Small intestine (tissue), 7 donors: Measurements from ENCODE around the gene CIAO2B. TPM values are rescaled to one million over a fixed set of nuclear protein-coding genes. Genes with fewer than 3 reads are reported as not detected.

Experiments
- DNase-seq, 2 donors: peaks; one replicate each; pipeline versions ENCODE4 v3.0.0 to v3.0.0-alpha.2; 2013
- FAIRE-seq: peaks from 2 replicates; lab custom pipeline; 2012; peaks lifted over from hg19 to GRCh38; lab: Jason Lieb, UNC
- H3K27ac ChIP-seq, 3 donors: one replicate each; pipeline ENCODE4 v1.5.1; 2013; ENCODE audit warnings: low read length in 2 of 3, mild to moderate bottlenecking in 2 of 3, control low read depth in 1 of 3, inconsistent platforms in 1 of 3, low read depth in 1 of 3, moderate library complexity in 1 of 3
- H3K27me3 ChIP-seq, 3 donors: one replicate each; pipeline ENCODE4 v1.6.1; 2013; ENCODE audit warnings: low read length in 3 of 3, inconsistent platforms in 1 of 3; ENCODE audit not compliant: control insufficient read depth in 3 of 3, insufficient read depth in 3 of 3
- H3K36me3 ChIP-seq, 3 donors: one replicate each; pipeline ENCODE4 v1.6.1; 2013; ENCODE audit warnings: low read length in 3 of 3, inconsistent platforms in 1 of 3, low read depth in 1 of 3, mild to moderate bottlenecking in 1 of 3, moderate library complexity in 1 of 3; ENCODE audit not compliant: control insufficient read depth in 3 of 3, insufficient read depth in 2 of 3
- H3K4me1 ChIP-seq, 3 donors: one replicate each; pipeline ENCODE4 v1.6.1; 2013; ENCODE audit warnings: low read length in 2 of 3, inconsistent platforms in 1 of 3, low read depth in 1 of 3, mild to moderate bottlenecking in 1 of 3, moderate library complexity in 1 of 3; ENCODE audit not compliant: control insufficient read depth in 3 of 3, insufficient read depth in 2 of 3
- H3K4me3 ChIP-seq, 3 donors: one replicate each; pipeline ENCODE4 v1.5.1; 2013; ENCODE audit warnings: low read length in 3 of 3, control low read depth in 1 of 3, inconsistent platforms in 1 of 3, low read depth in 1 of 3, mild to moderate bottlenecking in 1 of 3, moderate library complexity in 1 of 3
- H3K9me3 ChIP-seq, 2 donors: one replicate each; pipeline ENCODE4 v1.6.1; 2013; ENCODE audit warnings: low read depth in 1 of 2, low read length in 1 of 2; ENCODE audit not compliant: control insufficient read depth in 2 of 2, insufficient read depth in 1 of 2
- WGBS, 3 donors: extraction: QIAGEN DNeasy Blood & Tissue Kit; methylation state at CpG; one replicate each; pipeline ENCODE4 v1.1.7; 2013; 5-methylcytosine and 5-hydroxymethylcytosine counted together
- polyA plus RNA-seq, 4 donors: library from polyadenylated mRNA; stranded (reverse) in 3 of 4; unstranded in 1 of 4; fragments of 200-250 nt in 3 of 4; fragments of 120-200 nt in 1 of 4; gene quantifications; one replicate each; pipeline versions ENCODE4 v1.2.1 to v1.2.3, GENCODE V29; 2013
- donor health status: healthy with polysubstance abuse.
- donor health status: control.
- donor health status: control.
- donor health status: Bipolar disorder and iron deficiency.
- donor health status: healthy.

CIAO2B gene
- polyA plus RNA-seq, 4 donors, result 79.7 to 274 (median 232) TPM

DNA sequence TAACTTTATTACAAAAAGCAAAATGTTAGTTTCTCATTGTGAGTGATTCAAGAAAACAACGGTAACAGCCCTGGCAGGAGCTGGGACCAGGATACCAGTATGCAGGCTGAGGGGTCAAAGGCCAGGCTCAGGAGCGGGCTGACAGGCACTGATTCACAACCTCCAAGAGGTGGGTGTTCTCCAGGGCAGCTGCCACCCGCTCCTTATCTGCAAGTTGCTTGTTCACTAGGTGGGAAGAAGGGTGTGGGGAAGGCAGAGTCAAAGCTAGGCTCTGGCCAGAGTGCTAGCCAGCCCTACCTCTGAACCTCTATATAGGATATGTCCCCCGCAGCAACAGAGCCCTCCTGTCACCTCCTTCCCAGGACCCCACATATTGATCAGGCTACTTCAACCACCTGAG lies 2.1 kb downstream of the CIAO2B start:
- peak overlapping the region in 1 of 3 donors; percentile 9 for H3K4me3 ChIP-seq
- no peaks in the 10 kb centered on the region for H3K27me3 ChIP-seq
- DNase-seq (peak in 1 of 2 donors; percentile 74), FAIRE-seq (no peak)
- H3K36me3 ChIP-seq, result peaks cover 0 to 35% (median 0%) of the 10 kb centered on the region in 3 donors
- no peaks in the 10 kb centered on the region for H3K9me3 ChIP-seq
- no peak overlapping the region for H3K27ac ChIP-seq
- peaks cover 0 to 26% (median 2%) of the 10 kb centered on the region in 3 donors for H3K4me1 ChIP-seq
- 25 to 68% (median 55%) methylated on average over 4 of the region's 4 CpGs for WGBS, 3 donors

DNA sequence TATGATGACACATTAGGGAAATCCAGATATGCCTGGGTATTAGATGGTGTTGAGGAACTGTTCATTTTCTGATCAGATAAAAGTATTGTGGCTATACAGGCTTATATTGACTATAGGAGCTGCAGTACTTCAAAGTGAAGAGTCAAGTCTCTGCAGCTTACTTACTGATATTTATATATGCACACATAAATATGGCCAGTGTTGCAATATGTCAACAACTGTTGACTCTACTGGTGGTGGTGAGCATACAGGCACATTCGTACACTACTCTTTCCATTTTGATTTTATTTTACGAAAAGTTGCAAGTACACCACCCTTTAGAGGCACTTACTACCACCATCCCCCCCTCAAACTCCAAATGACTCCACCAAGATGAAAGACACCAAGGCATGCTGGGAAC lies 2.5 kb downstream of the CIAO2B start:
- no peak overlapping the region for H3K4me3 ChIP-seq
- WGBS, 3 donors, result 89 to 97% (median 92%) methylated on average over 2 of the region's 2 CpGs
- no peak for FAIRE-seq
- no peak overlapping the region for H3K27ac ChIP-seq
- no peak for DNase-seq
- H3K4me1 ChIP-seq, result peaks cover 0 to 22% (median 2%) of the 10 kb centered on the region in 3 donors
- H3K36me3 ChIP-seq, result peaks cover 0 to 31% (median 0%) of the 10 kb centered on the region in 3 donors
- no peaks in the 10 kb centered on the region for H3K9me3 ChIP-seq
- no peaks in the 10 kb centered on the region for H3K27me3 ChIP-seq

DNA sequence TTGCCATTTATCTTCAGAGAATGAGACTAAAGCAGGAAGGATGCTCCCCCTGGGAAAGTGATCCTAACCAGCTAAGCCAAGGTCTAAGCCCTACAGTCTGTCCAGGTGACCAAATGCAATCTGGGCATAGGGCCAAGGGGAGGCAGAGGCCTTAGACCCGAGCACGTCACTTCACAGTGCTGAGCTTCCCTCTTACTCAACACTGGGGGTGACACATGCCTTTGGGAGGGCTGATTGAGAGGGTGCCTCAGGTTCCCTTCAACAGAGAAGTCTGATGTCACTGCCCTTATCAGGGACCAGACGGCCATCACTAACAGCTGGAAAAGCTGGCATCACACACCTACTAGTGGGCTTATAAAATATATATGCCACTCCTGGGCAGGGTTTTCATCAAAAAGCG lies 4.0 kb downstream of the CIAO2B start:
- H3K4me1 ChIP-seq, result peaks cover 0 to 24% (median 2%) of the 10 kb centered on the region in 3 donors
- DNase-seq, result peak; percentile 43 to 85
- no peak for FAIRE-seq
- H3K4me3 ChIP-seq, result no peak overlapping the region
- 30 to 60% (median 40%) methylated on average over 4 of the region's 4 CpGs for WGBS, 3 donors
- H3K27me3 ChIP-seq, result peaks cover 0 to 13% (median 0%) of the 10 kb centered on the region in 3 donors
- H3K27ac ChIP-seq, result no peak overlapping the region
- peaks cover 0 to 20% (median 0%) of the 10 kb centered on the region in 3 donors for H3K36me3 ChIP-seq
- no peaks in the 10 kb centered on the region for H3K9me3 ChIP-seq

DNA sequence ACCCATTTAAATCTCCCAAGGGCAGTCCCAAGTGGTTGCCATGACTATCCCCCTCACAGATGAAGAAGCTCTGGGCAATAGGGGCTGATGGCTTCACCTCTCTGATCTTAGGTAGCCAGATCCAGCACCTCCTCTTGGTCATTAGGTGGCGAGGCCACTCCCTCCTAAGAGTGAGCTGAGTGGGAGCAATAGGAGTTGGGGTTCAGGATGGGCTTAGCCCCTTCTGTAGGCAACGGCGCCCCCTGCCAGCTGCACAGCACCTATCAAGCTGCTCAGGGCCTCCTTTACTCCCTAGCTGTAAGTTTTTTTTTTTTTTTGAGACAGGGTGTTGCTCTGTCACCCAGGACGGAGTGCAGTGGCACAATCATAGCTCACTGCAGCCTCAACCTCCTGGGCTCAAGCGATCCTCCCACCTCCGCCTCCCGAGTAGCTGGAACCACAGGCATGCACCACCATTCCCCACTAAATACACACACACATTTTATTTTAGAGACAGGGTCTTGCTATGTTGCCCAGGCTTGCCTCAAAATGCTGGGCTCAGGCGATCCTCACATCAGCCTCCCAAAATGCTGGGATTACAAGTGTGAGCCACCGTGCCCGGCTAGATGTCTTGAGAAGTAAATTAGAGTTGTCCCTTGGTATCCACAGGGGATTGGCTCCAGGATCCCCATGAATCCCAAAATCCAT lies 5.4 kb downstream of the CIAO2B start:
- H3K9me3 ChIP-seq, result no peaks in the 10 kb centered on the region
- 66 to 74% (median 73%) methylated on average over 9 to 10 of the region's 10 CpGs for WGBS, 3 donors
- H3K4me3 ChIP-seq, result no peak overlapping the region
- FAIRE-seq (no peak), DNase-seq (peak; percentile 61 to 71)
- peaks cover 2 to 28% (median 3%) of the 10 kb centered on the region in 3 donors for H3K4me1 ChIP-seq
- no peak overlapping the region for H3K27ac ChIP-seq
- H3K27me3 ChIP-seq, result peaks cover 0 to 26% (median 0%) of the 10 kb centered on the region in 3 donors
- H3K36me3 ChIP-seq, result peaks cover 0 to 20% (median 0%) of the 10 kb centered on the region in 3 donors

DNA sequence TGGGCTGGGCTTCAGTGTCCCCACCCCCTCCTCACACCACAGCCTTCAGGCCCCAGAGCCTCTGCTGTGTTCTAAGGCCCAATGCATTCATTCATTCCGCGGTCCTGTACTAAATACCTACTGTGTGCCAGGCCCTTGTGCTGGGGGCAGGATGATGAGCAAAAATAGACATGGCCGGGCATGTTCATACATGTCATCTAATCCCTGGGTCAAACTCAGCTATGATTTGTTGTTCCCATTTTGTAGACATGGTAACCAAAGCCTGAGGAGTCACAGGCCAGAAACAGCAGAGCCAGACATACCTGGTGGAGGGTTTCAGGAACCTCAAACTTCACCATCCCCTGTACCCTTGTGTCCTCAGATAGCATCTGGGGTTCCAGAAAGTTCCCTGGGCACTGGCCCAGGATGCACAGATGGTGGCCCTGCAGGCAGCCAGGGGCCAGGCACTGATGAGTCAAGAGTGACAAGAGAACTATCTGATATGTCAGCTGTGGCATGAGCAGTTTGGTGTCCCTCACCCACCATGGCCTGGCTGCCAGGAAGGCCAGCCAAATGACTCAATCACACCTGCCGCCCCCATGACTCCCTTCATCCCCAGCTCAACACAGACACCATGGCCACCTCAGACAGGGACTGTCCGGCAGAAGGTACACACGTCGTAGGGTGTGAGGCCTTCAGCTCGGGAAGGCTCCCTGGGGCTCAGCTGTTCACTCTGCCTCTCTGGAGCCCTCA lies 6.1 kb downstream of the CIAO2B start:
- no peak for FAIRE-seq
- H3K4me3 ChIP-seq, result no peak overlapping the region
- WGBS, 3 donors, result 90 to 94% (median 90%) methylated on average over 8 of the region's 8 CpGs
- peaks cover 0 to 31% (median 0%) of the 10 kb centered on the region in 3 donors for H3K27me3 ChIP-seq
- H3K9me3 ChIP-seq, result no peaks in the 10 kb centered on the region
- DNase-seq, result no peak
- H3K27ac ChIP-seq, result no peak overlapping the region
- peaks cover 0 to 17% (median 0%) of the 10 kb centered on the region in 3 donors for H3K36me3 ChIP-seq
- peaks cover under 1 to 22% (median 3%) of the 10 kb centered on the region in 3 donors for H3K4me1 ChIP-seq

DNA sequence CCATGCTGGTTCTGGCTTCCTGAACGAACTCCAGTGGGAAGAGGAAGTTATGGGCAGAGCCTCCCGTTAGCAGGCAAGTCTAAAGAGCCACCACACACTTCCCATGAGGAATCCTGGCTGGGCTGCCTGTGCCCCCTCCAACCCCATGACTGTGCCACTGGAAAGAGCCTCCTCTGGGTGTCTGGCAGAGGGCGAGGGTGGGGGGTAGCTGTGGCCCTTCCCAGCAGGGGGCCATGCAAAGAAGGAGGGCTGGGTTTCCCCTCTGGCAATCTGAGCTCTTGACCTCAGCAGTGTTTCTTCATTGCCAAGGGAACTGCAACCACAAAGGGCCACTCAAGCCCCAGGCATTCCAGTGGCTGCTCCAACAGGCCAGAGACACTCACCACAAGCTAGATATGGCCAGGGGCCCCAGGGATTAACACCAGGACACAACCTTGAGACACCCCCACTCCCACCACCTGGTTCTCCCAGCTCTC lies 7.2 kb downstream of the CIAO2B start:
- FAIRE-seq, result no peak
- Histone ChIP-seq H3K4me1 (peaks cover 0 to 11% (median 3%) of the 10 kb centered on the region in 3 donors), H3K27me3 (peaks cover 0 to 31% (median 0%) of the 10 kb centered on the region in 3 donors), H3K36me3 (peaks cover 0 to 8% (median 0%) of the 10 kb centered on the region in 3 donors), H3K4me3 (no peak overlapping the region), H3K9me3 (no peaks in the 10 kb centered on the region), H3K27ac (peak overlapping the region in 1 of 3 donors; percentile 29)
- DNase-seq, result no peak
- 48 to 82% (median 59%) methylated on average over 3 of the region's 3 CpGs for WGBS, 3 donors

DNA sequence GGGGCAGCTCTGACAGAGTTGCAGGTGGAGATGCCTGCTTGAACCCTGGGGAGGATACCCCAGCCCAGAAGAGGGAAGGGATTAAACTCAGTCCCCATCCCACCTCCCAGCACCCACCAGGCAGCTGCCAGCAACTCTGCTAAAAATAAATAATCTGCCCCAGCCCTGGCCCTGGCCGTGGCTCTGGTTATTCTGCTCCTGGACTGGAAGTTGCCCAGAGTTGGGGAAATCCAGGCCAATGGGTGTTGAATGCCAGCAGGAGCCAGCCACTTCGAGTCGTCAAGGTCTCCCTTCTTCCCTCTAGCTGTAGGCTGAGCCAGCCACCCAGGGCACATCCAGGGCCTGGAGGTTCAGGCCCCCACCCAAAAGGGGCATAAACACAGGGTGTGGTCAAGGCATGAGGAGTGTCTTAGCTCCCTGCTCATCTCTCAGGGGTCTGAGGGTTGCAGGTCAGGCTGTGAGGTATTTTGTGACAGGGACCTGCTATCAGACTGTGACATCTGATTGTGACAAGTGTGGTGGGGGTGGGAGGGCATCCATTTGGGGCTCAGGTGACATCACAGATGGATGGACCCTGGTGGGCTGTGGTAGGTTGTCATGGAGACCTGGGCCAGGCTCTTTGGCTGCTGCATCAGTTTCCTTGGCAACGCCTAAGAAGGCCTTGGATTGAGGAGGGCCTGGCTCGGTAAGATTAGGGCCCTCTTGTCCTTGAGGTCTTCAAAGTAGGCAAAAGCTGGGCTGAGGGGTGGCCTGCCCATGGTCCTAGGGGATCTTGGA lies 7.8 kb downstream of the CIAO2B start:
- FAIRE-seq (no peak), DNase-seq (no peak)
- peaks cover 0 to 31% (median 0%) of the 10 kb centered on the region in 3 donors for H3K27me3 ChIP-seq
- H3K4me1 ChIP-seq, result peaks cover 0 to 15% (median 3%) of the 10 kb centered on the region in 3 donors
- peaks cover 0 to 7% (median 0%) of the 10 kb centered on the region in 3 donors for H3K36me3 ChIP-seq
- peak overlapping the region in 1 of 3 donors; percentile 29 for H3K27ac ChIP-seq
- WGBS, 3 donors, result 73 to 80% (median 75%) methylated on average over 5 of the region's 5 CpGs
- H3K4me3 ChIP-seq, result no peak overlapping the region
- H3K9me3 ChIP-seq, result no peaks in the 10 kb centered on the region
